ENCODE data around the gene CLCA2.

DNA sequence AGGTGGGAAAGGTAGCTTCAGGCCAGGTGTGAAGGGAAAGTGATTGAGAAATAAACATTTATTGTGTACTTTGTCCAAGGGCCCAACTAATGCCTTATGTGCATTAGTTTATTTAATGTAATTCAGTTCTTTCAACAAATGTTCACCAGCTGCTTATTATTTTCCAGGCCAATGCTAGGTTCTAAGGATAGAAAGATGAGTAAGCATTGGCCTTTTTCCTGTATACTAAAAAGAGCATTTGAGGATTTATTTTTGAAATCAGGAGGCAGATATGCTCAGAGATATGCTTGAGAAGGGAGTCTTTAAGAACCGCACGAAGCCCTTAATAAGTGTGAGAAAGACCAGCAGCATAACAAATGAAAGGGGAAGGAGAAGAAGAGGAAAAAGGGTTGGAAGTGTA, 76.7 kb downstream of the CLCA2 start:
- TF ChIP-seq, protein P1, sequence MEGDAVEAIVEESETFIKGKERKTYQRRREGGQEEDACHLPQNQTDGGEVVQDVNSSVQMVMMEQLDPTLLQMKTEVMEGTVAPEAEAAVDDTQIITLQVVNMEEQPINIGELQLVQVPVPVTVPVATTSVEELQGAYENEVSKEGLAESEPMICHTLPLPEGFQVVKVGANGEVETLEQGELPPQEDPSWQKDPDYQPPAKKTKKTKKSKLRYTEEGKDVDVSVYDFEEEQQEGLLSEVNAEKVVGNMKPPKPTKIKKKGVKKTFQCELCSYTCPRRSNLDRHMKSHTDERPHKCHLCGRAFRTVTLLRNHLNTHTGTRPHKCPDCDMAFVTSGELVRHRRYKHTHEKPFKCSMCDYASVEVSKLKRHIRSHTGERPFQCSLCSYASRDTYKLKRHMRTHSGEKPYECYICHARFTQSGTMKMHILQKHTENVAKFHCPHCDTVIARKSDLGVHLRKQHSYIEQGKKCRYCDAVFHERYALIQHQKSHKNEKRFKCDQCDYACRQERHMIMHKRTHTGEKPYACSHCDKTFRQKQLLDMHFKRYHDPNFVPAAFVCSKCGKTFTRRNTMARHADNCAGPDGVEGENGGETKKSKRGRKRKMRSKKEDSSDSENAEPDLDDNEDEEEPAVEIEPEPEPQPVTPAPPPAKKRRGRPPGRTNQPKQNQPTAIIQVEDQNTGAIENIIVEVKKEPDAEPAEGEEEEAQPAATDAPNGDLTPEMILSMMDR (IDR thresholded peaks at IDR 0.05): no peak
- TF ChIP-seq POLR2A (IDR thresholded peaks at IDR 0.05): no peak
